HFFc6 (cell line): ENCODE measurements around the gene SPINT1. TPM values are rescaled to one million over a fixed set of nuclear protein-coding genes. Genes with fewer than 3 reads are reported as not detected.
A peak's percentile ranks its signal among the peaks of the same experiment; 100 is the strongest.

Source experiments
- DNase-seq: peaks from one replicate; pipeline ENCODE4 v3.0.0-alpha.2; 2018
- H3K27ac Mint-ChIP-seq: 2 replicates; pipeline ENCODE4 v1.8.0; 2020; ENCODE audit warnings: mild to moderate bottlenecking, mixed read lengths
- H3K27me3 Mint-ChIP-seq: 2 replicates; pipeline ENCODE4 v1.8.0; 2021; ENCODE audit warnings: mild to moderate bottlenecking, moderate library complexity, mixed read lengths; ENCODE audit not compliant: insufficient read depth
- H3K36me3 Mint-ChIP-seq: 2 replicates; pipeline ENCODE4 v1.8.0; 2021; ENCODE audit warnings: low read depth, mixed read lengths
- H3K4me1 Mint-ChIP-seq: 2 replicates; pipeline ENCODE4 v1.8.0; 2020; ENCODE audit warnings: low read depth, mixed read lengths
- H3K4me3 Mint-ChIP-seq: 2 replicates; pipeline ENCODE4 v1.8.0; 2020; ENCODE audit warnings: mild to moderate bottlenecking, moderate library complexity, mixed read lengths
- H3K9me3 Mint-ChIP-seq: 2 replicates; pipeline ENCODE4 v1.8.0; 2020; ENCODE audit warnings: mild to moderate bottlenecking, mixed read lengths
- total RNA-seq, 6 experiments: library from RNA; stranded (reverse); fragmentation: NEBNext Ultra II Directional; extraction: Animal tissue kit (Norgen Biotek cat#: 25700); gene quantifications; 2 replicates in 1 of 6; 3 replicates in 5 of 6; pipeline ENCODE4 v1.2.3, GENCODE V29; 2021
- TF ChIP-seq, protein P1 (sequence below): fragments of 200-600 bp; sonication (generic); IDR thresholded peaks from 2 replicates; pipeline ENCODE4 v1.5.0; 2021; ENCODE audit warnings: antibody characterized with exemption, mild to moderate bottlenecking

The SPINT1 gene
- total RNA-seq, 6 experiments from 2014 or later = 0.14 to 0.51 (median 0.26) TPM; not detected in 1

DNA sequence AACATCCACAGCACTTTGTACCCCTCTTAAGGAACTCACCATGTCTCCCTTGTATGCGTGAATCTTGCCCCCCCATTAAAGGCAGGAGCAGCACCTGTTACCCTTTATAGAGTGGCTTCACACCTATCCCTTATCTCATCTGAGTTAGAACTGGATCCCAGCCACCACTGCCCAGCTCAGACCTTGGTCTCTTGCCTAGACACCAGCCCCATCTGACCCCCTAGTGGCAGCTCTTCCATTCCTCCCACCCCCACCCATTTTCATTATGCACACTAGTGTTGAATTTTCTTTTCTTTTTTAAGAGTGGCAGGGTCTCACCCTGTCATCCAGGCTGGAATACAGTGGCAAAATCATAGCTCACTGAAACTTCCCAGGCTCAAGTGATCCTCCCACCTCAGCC lies 40.2 kb upstream of the SPINT1 start:
- no peak overlapping the region for H3K27ac Mint-ChIP-seq
- no peaks in the 10 kb centered on the region; the same call in 1 of the 2 replicates for H3K27me3 Mint-ChIP-seq
- DNase-seq = no peak
- H3K36me3 Mint-ChIP-seq = peaks cover 13% of the 10 kb centered on the region
- TF ChIP-seq, protein P1, sequence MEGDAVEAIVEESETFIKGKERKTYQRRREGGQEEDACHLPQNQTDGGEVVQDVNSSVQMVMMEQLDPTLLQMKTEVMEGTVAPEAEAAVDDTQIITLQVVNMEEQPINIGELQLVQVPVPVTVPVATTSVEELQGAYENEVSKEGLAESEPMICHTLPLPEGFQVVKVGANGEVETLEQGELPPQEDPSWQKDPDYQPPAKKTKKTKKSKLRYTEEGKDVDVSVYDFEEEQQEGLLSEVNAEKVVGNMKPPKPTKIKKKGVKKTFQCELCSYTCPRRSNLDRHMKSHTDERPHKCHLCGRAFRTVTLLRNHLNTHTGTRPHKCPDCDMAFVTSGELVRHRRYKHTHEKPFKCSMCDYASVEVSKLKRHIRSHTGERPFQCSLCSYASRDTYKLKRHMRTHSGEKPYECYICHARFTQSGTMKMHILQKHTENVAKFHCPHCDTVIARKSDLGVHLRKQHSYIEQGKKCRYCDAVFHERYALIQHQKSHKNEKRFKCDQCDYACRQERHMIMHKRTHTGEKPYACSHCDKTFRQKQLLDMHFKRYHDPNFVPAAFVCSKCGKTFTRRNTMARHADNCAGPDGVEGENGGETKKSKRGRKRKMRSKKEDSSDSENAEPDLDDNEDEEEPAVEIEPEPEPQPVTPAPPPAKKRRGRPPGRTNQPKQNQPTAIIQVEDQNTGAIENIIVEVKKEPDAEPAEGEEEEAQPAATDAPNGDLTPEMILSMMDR = peak; percentile 24; the same call in 1 of the 2 replicates
- H3K9me3 Mint-ChIP-seq = no peaks in the 10 kb centered on the region
- H3K4me3 Mint-ChIP-seq = no peak overlapping the region
- peaks cover 29% of the 10 kb centered on the region for H3K4me1 Mint-ChIP-seq

DNA sequence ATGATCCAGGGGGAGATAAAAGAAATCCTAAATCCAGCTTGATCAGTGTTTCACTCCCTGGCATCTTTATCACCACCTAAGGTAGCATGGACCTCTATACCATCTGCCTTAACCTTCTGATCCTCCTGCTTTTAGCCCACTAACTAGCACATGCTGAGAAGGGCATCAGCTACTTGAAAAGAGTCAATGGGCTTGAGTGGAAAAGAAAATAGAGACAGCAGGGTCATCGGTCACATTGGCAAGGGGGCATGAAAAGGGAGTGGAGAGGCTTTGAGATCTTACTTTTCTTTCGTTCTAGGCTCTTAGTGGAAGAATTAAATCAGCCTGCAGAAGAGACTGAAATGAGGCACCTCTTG lies 37.2 kb upstream of the SPINT1 start:
- TF ChIP-seq, protein P1 = no peak
- Mint-ChIP-seq H3K4me3 (peak overlapping the region; percentile 98), H3K4me1 (peaks cover 18% of the 10 kb centered on the region), H3K36me3 (peaks cover 7% of the 10 kb centered on the region), H3K9me3 (no peaks in the 10 kb centered on the region), H3K27ac (peak overlapping the region; percentile 94), H3K27me3 (no peaks in the 10 kb centered on the region)
- no peak for DNase-seq

DNA sequence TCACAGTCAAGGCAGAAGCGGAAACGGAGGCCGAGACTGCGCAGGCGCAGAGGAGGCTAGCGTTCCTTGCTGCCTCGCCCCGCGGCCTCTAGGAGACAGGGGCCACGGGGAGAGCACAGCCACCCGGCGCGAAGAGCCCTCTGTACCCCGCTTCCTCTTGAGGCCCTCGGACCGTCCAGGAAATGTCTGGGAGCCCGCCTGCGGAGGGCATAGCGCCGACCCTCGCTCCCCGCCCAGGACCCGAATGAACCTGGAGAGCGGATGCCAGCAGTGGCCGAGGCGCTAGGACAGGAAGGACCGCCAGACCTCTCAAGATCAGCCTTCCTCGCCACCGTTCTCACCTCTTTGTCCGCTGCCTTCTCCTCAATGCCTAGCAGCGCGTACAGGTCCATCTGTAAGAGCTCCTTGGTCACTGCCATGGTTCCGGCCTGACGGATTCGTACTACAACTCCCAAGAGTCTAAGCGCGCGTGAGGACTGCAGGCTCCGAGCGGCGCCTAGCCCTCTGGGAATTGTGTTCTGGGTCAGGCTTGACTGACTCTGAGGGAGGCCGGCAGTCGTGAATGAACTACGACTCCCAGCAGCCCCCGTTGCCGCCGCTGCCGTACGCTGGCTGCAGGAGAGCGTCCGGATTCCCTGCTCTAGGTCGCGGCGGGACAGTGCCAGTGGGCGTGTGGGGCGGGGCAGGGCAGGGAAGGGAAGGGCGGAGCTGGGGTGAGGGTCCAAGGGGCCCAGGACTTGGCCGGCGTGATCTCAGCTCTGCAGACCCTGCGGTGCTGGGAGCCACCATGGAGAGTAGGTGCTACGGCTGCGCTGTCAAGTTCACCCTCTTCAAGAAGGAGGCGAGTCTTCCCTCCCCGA lies 36.6 kb upstream of the SPINT1 start, which contains the start of the genes DNAJC17 and ZFYVE19:
Gene DNAJC17, minus strand, starts transcription at position 446 of the 860 bp plus-strand sequence. Its CDS starts 27 bp downstream, at position 419.
Gene ZFYVE19, plus strand, starts transcription at position 62 of the 860 bp plus-strand sequence. Its CDS starts 501 bp downstream, at position 563.
- TF ChIP-seq, protein P1 = peak; percentile 32
- H3K36me3 Mint-ChIP-seq = peaks cover 4% of the 10 kb centered on the region
- H3K9me3 Mint-ChIP-seq = no peaks in the 10 kb centered on the region
- H3K27me3 Mint-ChIP-seq = no peaks in the 10 kb centered on the region
- peak within 1 kb of the TSS; percentile 98 for H3K4me3 Mint-ChIP-seq
- DNase-seq = peak; percentile 98
- peak within 1 kb of the TSS; percentile 94 for H3K27ac Mint-ChIP-seq
- H3K4me1 Mint-ChIP-seq = peaks cover 18% of the 10 kb centered on the region

DNA sequence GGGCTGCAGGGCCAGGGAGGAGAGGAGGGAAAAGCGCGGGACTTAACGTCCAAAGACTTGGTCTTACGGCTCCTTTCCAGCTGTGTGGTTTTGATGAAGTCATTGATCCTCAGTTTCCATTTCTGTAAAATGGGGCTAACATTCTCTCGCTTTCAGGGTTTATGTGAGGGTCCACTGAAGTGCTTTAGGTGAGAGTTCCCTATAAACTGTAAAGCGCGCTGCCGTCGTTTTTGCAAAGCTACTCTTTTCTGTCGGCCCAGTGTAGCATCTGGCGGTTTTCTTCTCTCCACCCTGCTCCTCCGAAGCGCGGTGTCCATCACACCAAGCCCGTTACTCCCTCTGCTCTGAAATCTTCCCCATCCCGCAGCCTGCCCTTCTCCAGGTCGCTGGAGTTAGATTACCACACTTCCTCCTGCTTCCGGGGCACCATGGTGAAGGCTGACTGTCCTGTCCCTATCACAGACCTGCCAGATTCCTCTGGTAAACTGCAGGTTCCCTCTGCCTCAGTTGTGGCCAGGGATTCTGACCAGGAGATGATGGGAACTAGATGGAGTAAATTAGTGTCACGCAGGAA lies 35.9 kb upstream of the SPINT1 start:
- Mint-ChIP-seq H3K36me3 (peaks cover 4% of the 10 kb centered on the region), H3K27me3 (no peaks in the 10 kb centered on the region), H3K4me3 (peak overlapping the region; percentile 98), H3K27ac (peak overlapping the region; percentile 55), H3K4me1 (peaks cover 18% of the 10 kb centered on the region), H3K9me3 (no peaks in the 10 kb centered on the region)
- TF ChIP-seq, protein P1 = no peak
- DNase-seq = peak; percentile 25

DNA sequence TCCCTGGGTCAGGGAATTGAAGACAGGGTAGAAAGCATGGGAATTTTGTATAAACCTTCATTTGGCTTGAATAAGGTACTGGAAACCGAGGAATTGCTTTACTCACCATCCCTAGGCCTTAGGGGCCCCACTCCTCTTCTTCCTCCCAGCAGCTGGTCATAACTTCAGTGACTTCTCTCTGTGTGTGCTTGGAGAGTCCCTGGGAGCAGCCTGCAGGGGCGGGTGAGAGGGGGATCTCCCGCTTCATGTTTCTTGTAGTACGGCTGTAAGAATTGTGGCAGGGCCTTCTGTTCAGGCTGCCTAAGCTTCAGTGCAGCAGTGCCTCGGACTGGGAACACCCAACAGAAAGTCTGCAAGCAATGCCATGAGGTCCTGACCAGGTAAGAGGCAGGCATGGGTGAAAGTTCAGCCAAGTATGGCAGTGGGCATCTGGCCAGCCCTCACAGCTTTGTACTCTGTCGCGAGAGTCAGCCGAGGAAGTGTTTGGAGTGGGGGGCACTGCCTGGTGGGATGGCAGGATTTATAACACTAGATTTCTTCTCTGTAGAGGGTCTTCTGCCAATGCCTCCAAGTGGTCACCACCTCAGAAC lies 34.9 kb upstream of the SPINT1 start:
- Mint-ChIP-seq H3K9me3 (no peaks in the 10 kb centered on the region), H3K27me3 (no peaks in the 10 kb centered on the region; the same call in 1 of the 2 replicates), H3K27ac (no peak overlapping the region), H3K4me1 (peaks cover 18% of the 10 kb centered on the region), H3K4me3 (no peak overlapping the region), H3K36me3 (peaks cover 4% of the 10 kb centered on the region)
- TF ChIP-seq, protein P1 = no peak
- no peak for DNase-seq
